Gastroesophageal sphincter (tissue), 3 donors: ENCODE measurements around the gene ZNF362.

ENCODE experiments used
- CTCF ChIP-seq, 4 experiments: fragments of 200-600 bp in 2 of 4; fragments of 450-650 bp in 2 of 4; sonication (generic) in 1 of 4; IDR thresholded peaks; one replicate each; pipeline ENCODE4 v1.5.1; 2017 to 2019; ENCODE audit warnings: antibody characterized with exemption in 4 of 4, mild to moderate bottlenecking in 2 of 4, moderate library complexity in 2 of 4
- EP300 ChIP-seq: sonication (generic); formaldehyde crosslinking; IDR thresholded peaks from one replicate; pipeline ENCODE4 v1.6.1; 2017; ENCODE audit warnings: antibody characterized with exemption, mild to moderate bottlenecking
- POLR2A ChIP-seq, 2 donors: fragments of 450-650 bp; IDR thresholded peaks; one replicate each; pipeline ENCODE4 v1.6.1; 2017; ENCODE audit warnings: antibody characterized with exemption in 2 of 2, mild to moderate bottlenecking in 2 of 2, moderate library complexity in 1 of 2
- POLR2AphosphoS5 ChIP-seq: sonication (generic); formaldehyde crosslinking; IDR thresholded peaks from one replicate; pipeline ENCODE4 v1.6.1; 2017; ENCODE audit warnings: antibody characterized with exemption

- TF ChIP-seq CTCF (IDR thresholded peaks at IDR 0.05) (no peak), POLR2A (IDR thresholded peaks at IDR 0.05) (no peak), POLR2AphosphoS5 (no peak), EP300 (no peak)
Measured at GRCh38 chr1:33225586-33225985, 30.7 kb upstream of the ZNF362 start.
